NCI-H2029 (cell line): ENCODE data around the gene ANKRD11.

Experiments
- DNase-seq: peaks from one replicate; lab custom pipeline; 2025; lab: John Stamatoyannopoulos, UW

ANKRD11 gene

GRCh38 chr16:89297156-89297874 lies 193.0 kb downstream of the ANKRD11 start:
- no peak for DNase-seq

GRCh38 chr16:89295915-89296314 lies 194.4 kb downstream of the ANKRD11 start:
- no peak for DNase-seq

- no peak for DNase-seq
Measured at GRCh38 chr16:89295071-89295900, 195.1 kb downstream of the ANKRD11 start.

- DNase-seq, result no peak
Measured at GRCh38 chr16:89294486-89294885, 195.9 kb downstream of the ANKRD11 start.

- DNase-seq, result no peak
Measured at GRCh38 chr16:89293276-89294143, 196.9 kb downstream of the ANKRD11 start.

GRCh38 chr16:89292443-89293078 lies 197.8 kb downstream of the ANKRD11 start:
- no peak for DNase-seq

GRCh38 chr16:89291776-89292175 lies 198.6 kb downstream of the ANKRD11 start:
- no peak for DNase-seq

- no peak for DNase-seq
Measured at GRCh38 chr16:89291363-89291762, 199.0 kb downstream of the ANKRD11 start.

GRCh38 chr16:89290887-89291286 lies 199.5 kb downstream of the ANKRD11 start:
- no peak for DNase-seq

- DNase-seq, result no peak
Measured at GRCh38 chr16:89290472-89290871, 199.9 kb downstream of the ANKRD11 start.

GRCh38 chr16:89289428-89290395 lies 200.6 kb downstream of the ANKRD11 start:
- peak; percentile 18 for DNase-seq

GRCh38 chr16:89288966-89289365 lies 201.4 kb downstream of the ANKRD11 start:
- DNase-seq, result no peak

GRCh38 chr16:89288577-89288844 lies 201.8 kb downstream of the ANKRD11 start:
- no peak for DNase-seq

GRCh38 chr16:89287777-89288576 lies 202.4 kb downstream of the ANKRD11 start:
- DNase-seq, result no peak

GRCh38 chr16:89286096-89286495 lies 204.3 kb downstream of the ANKRD11 start:
- no peak for DNase-seq

- DNase-seq, result no peak
Measured at GRCh38 chr16:89285381-89285780, 205.0 kb downstream of the ANKRD11 start.

- DNase-seq, result no peak
Measured at GRCh38 chr16:89283449-89283848, 206.9 kb downstream of the ANKRD11 start.

GRCh38 chr16:89282523-89282922 lies 207.8 kb downstream of the ANKRD11 start:
- DNase-seq, result no peak

- no peak for DNase-seq
Measured at GRCh38 chr16:89281829-89282228, 208.5 kb downstream of the ANKRD11 start.

GRCh38 chr16:89281189-89281577 lies 209.2 kb downstream of the ANKRD11 start:
- no peak for DNase-seq
